GM12801 (cell line): Measurements from ENCODE around the gene OR51B2.

ENCODE experiments used
- CTCF ChIP-seq: IDR thresholded peaks from one replicate; pipeline ENCODE4 v1.5.1; 2011; ENCODE audit warnings: control low read depth; ENCODE audit not compliant: insufficient read length; ENCODE audit errors: extremely low read depth

The OR51B2 gene

DNA sequence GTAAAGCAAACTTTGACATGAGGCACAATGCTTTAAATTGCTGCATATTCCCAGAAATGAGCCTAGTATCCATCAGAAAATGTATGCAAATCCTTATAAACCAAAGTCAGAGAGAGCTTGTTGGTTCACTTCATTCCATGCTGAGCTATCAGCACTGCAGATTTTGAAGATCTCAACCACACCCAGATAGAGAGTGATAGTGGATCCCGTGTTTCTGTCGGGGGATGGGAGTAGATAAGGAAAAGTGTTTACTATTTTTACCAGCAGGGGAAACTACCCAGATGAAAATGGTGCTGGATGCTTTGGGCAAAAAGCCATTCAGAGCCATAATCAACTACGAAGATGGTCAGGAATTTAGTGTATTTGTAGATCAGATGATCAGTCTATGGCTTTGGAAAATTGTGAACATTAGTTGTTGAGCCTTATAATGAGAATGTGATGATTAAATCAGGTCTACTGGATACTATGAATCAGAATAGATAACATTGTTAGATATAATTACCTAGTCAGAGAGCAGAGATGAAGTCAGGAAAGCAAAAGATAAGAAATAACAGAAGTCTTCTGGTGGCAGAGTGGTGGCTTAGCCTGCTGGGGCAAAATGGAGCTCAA is 38.0 kb upstream of the OR51B2 start:
- no peak for TF ChIP-seq CTCF

- no peak for TF ChIP-seq CTCF
Measured at GRCh38 chr11:5351208-5351607, 27.1 kb upstream of the OR51B2 start, which contains the start of gene OR51B6. Gene OR51B6, plus strand, starts transcription at chr11:5351508. Its CDS starts 0 bp downstream, at chr11:5351508.

- no peak for TF ChIP-seq CTCF
Measured at GRCh38 chr11:5349550-5349949, 25.5 kb upstream of the OR51B2 start.

- TF ChIP-seq CTCF = no peak
Measured at GRCh38 chr11:5348551-5349194, 24.6 kb upstream of the OR51B2 start.

- TF ChIP-seq CTCF = no peak
Measured at GRCh38 chr11:5345831-5346230, 21.7 kb upstream of the OR51B2 start.

DNA sequence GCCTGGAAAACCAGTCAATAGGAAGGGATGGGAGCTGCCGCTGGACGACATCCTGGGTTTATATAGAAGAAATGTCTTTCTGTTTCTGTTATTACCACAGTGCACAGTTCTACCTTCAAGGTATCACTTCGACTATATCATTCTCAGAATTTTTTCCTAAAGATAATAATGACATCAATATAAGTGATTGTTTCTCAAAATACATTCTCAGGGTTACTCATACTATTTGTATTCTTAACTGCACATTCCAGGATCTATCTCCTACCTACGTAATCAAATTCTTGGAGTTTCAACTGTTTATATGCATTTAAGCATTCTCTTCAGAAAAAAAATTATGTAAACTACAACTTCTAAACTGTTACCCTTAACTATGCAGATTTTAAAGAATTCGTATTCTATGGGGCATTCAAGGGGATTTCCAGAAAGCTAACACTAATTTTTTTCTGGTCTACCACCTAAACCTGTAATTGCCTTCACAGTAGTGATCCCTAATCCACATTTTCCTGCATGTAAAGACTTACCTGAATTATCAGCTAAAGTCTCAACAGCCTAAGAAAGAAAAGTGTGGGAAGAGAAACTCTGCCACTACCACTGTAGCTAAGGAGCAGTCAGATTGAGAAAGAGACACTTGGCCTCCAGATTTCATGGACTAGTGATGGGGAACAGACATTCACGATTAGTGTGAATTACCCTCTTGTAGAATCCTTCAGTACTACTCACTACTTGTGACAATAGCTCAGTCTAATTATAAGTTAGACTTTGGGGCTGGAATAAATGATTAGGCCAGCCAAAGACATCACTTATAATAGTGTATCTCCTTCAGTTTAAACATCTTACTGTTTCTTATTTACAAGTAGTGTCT is 19.6 kb upstream of the OR51B2 start, which contains the start of gene OR51B5:
OR51B5 (minus strand) TSS at position 51 of the 862 bp plus-strand sequence; CDS start at position 51, 0 bp downstream.
- TF ChIP-seq CTCF = no peak

GRCh38 chr11:5339771-5340322 is 15.8 kb upstream of the OR51B2 start:
- no peak for TF ChIP-seq CTCF
